Measurements from ENCODE around the gene SCN4A. TPM values are rescaled to one million over a fixed set of nuclear protein-coding genes. Genes with fewer than 3 reads are reported as not detected.
A peak's percentile ranks its signal among the peaks of the same experiment; 100 is the strongest.

SCN4A gene
- total RNA-seq, 3 donors from 2014 or later (not counting 1 experiment from before 2014, with no cell fraction given): 0.10 to 0.14 (median 0.14) TPM

GRCh38 chr17:63973930-63974593 lies 1.3 kb upstream of the SCN4A start:
- WGBS (ENCODE audit: insufficient coverage): 90% methylated on average over 12 of the region's 12 CpGs
- H3K9me3 Mint-ChIP-seq: no peaks in the 10 kb centered on the region
- no peak overlapping the region for H3K27ac ChIP-seq (ENCODE audit: low read length)
- peaks cover 0 to 3% of the 10 kb centered on the region in 2 donors for H3K27me3 Mint-ChIP-seq (ENCODE audit: low read depth in 2 of 2)
- H3K36me3 ChIP-seq (ENCODE audit: control insufficient read depth, insufficient read depth, low read length): no peaks in the 10 kb centered on the region
- no peak overlapping the region for H3K4me3 Mint-ChIP-seq
- H3K4me1 ChIP-seq (ENCODE audit: control insufficient read depth, insufficient read depth, low read length): peaks cover 12% of the 10 kb centered on the region
- intact Hi-C loops (cut with micrococcal nuclease): no loop called here
- H3K36me3 Mint-ChIP-seq: no peaks in the 10 kb centered on the region
- no peak for TF ChIP-seq CTCF (IDR thresholded peaks at IDR 0.05)
- H3K27me3 ChIP-seq (ENCODE audit: control insufficient read depth, insufficient read depth, low read length): no peaks in the 10 kb centered on the region
- H3K4me1 Mint-ChIP-seq: peaks cover 8 to 26% of the 10 kb centered on the region in 2 donors
- ATAC-seq (no peak), DNase-seq (no peak)
- no peak overlapping the region for H3K27ac Mint-ChIP-seq
- no peaks in the 10 kb centered on the region for H3K9me3 ChIP-seq (ENCODE audit: control insufficient read depth, insufficient read depth, low read length)
- H3K4me3 ChIP-seq (ENCODE audit: low read length): no peak overlapping the region

- Mint-ChIP-seq H3K27me3 (ENCODE audit: low read depth in 2 of 2) (peaks cover 0 to 3% of the 10 kb centered on the region in 2 donors), H3K9me3 (no peaks in the 10 kb centered on the region), H3K36me3 (no peaks in the 10 kb centered on the region), H3K4me3 (no peak overlapping the region), H3K27ac (no peak overlapping the region), H3K4me1 (peaks cover 8 to 26% of the 10 kb centered on the region in 2 donors)
- Histone ChIP-seq H3K36me3 (ENCODE audit: control insufficient read depth, insufficient read depth, low read length) (no peaks in the 10 kb centered on the region), H3K4me3 (ENCODE audit: low read length) (no peak overlapping the region), H3K27ac (ENCODE audit: low read length) (no peak overlapping the region), H3K9me3 (ENCODE audit: control insufficient read depth, insufficient read depth, low read length) (no peaks in the 10 kb centered on the region), H3K27me3 (ENCODE audit: control insufficient read depth, insufficient read depth, low read length) (no peaks in the 10 kb centered on the region), H3K4me1 (ENCODE audit: control insufficient read depth, insufficient read depth, low read length) (peaks cover 12% of the 10 kb centered on the region)
- no peak for TF ChIP-seq CTCF (IDR thresholded peaks at IDR 0.05)
- ATAC-seq (no peak), DNase-seq (no peak)
- 90% methylated on average over 6 of the region's 6 CpGs for WGBS (ENCODE audit: insufficient coverage)
- intact Hi-C loops (cut with micrococcal nuclease): no loop called here
Measured at GRCh38 chr17:63973247-63973646, 529 bp upstream of the SCN4A start.

DNA sequence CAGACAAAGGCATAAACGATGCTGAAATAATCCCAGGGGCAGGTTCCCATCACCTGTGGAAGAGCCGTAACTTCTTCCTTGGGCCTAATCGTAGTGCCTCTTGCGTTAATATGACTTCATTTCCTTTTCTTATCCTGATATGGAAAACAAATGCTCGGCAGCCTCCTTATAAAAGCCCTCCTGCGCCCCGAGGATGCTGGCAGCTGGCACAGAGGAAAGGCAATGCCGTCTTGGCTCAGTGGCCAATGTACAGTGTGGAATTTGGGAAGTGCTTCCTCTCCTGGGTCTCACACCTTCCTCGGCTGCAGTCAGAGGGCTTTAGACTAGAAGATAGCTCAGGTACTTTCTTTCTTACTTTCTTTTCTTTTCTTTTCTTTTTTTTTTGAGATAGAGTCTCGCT lies 3.4 kb downstream of the SCN4A start:
- no peak for DNase-seq
- intact Hi-C loops (cut with micrococcal nuclease): no loop called here
- Histone ChIP-seq H3K27me3 (ENCODE audit: control insufficient read depth, insufficient read depth, low read length) (no peaks in the 10 kb centered on the region), H3K4me1 (ENCODE audit: control insufficient read depth, insufficient read depth, low read length) (peaks cover 31% of the 10 kb centered on the region), H3K27ac (ENCODE audit: low read length) (no peak overlapping the region), H3K36me3 (ENCODE audit: control insufficient read depth, insufficient read depth, low read length) (no peaks in the 10 kb centered on the region), H3K9me3 (ENCODE audit: control insufficient read depth, insufficient read depth, low read length) (no peaks in the 10 kb centered on the region), H3K4me3 (ENCODE audit: low read length) (no peak overlapping the region)
- peaks cover 21 to 32% of the 10 kb centered on the region in 2 donors for H3K4me1 Mint-ChIP-seq
- no peaks in the 10 kb centered on the region for H3K9me3 Mint-ChIP-seq
- no peak for ATAC-seq
- peak overlapping the region in 1 of 2 donors; percentile 16 for H3K27ac Mint-ChIP-seq
- TF ChIP-seq CTCF (IDR thresholded peaks at IDR 0.05): no peak
- WGBS (ENCODE audit: insufficient coverage): 89% methylated on average over 10 of the region's 10 CpGs
- H3K4me3 Mint-ChIP-seq: no peak overlapping the region
- H3K27me3 Mint-ChIP-seq (ENCODE audit: low read depth in 2 of 2): peaks cover 0 to 3% of the 10 kb centered on the region in 2 donors
- H3K36me3 Mint-ChIP-seq: no peaks in the 10 kb centered on the region

DNA sequence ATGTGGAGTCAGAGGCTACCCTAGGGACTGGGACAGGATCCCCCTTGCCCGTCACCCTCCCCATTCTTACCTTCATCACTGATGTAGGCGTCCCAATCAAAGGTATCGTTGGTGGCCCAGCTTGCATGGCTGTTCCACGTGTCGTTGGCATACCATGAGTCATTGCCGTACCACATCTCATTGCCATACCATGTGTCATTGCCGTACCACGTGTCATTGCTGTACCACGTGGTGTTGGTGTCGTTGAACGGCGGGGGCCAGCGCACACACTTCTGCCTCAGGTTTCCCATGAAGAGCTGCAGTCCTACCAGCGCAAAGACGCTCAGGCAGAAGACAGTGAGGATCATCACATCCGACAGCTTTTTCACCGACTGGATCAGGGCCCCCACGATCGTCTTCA lies 4.8 kb downstream of the SCN4A start:
- intact Hi-C loops (cut with micrococcal nuclease): no loop called here
- Mint-ChIP-seq H3K27me3 (ENCODE audit: low read depth in 2 of 2) (no peaks in the 10 kb centered on the region), H3K9me3 (no peaks in the 10 kb centered on the region), H3K4me1 (peaks cover 21 to 30% of the 10 kb centered on the region in 2 donors), H3K36me3 (no peaks in the 10 kb centered on the region), H3K27ac (no peak overlapping the region), H3K4me3 (no peak overlapping the region)
- H3K9me3 ChIP-seq (ENCODE audit: control insufficient read depth, insufficient read depth, low read length): no peaks in the 10 kb centered on the region
- H3K4me1 ChIP-seq (ENCODE audit: control insufficient read depth, insufficient read depth, low read length): peaks cover 31% of the 10 kb centered on the region
- no peak for ATAC-seq
- no peak overlapping the region for H3K4me3 ChIP-seq (ENCODE audit: low read length)
- WGBS (ENCODE audit: insufficient coverage): 87% methylated on average over 19 of the region's 19 CpGs
- no peaks in the 10 kb centered on the region for H3K27me3 ChIP-seq (ENCODE audit: control insufficient read depth, insufficient read depth, low read length)
- no peak for DNase-seq
- TF ChIP-seq CTCF (IDR thresholded peaks at IDR 0.05): no peak
- no peaks in the 10 kb centered on the region for H3K36me3 ChIP-seq (ENCODE audit: control insufficient read depth, insufficient read depth, low read length)
- no peak overlapping the region for H3K27ac ChIP-seq (ENCODE audit: low read length)
